ENCODE data around the gene KLHL29.

The KLHL29 gene

DNA sequence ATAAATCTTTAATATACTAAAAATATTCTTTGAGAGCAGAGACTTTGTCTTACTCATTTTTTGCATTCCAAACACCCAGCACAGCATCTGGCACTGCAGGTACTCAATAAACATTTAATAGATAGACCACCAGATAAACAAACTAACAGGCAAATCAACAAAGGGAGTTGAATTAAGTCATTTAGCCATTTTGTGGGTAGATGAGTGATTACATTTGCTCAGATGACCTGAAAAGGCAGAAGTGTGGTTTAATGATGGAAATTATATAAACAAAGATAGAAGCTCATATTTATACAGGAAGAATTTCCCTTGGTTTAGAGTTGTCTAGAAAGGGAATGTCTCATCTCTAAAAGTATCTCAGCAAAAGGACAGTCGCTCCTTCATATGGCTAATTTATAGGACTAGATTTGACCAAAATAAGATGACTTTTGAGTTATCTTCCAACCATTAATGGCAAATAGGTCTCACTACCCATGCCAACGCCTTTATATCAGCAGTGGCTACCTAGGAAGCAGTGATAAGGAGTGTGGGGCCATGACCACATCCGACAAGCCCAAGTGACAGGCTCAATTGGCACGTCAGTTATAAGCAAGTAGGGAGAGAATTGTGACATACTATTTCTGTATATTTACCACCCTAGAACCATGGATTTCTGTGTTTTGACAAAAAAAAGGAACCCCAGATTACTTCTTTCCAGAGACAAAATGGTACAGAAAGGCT lies 368.5 kb downstream of the KLHL29 start:
- DNase-seq, result no peak

DNA sequence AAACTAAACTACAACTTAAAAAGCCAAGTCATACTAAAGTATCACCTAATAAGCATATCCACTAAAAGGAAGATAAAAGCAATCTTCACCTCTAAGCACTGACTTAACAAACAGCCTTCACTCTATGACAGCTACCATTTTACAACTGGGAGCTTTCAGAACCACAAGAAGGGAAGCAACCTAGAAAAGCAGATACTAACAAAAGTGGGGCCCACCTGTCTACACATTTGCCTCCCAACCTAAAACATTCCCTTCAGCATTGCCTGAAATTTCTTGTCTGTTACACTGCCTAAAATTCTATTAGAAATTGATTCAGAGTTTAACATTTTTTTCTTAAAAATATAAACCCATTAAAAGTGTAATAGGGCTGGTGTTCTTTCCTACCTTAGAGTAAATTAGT lies 370.0 kb downstream of the KLHL29 start:
- DNase-seq, result no peak

DNA sequence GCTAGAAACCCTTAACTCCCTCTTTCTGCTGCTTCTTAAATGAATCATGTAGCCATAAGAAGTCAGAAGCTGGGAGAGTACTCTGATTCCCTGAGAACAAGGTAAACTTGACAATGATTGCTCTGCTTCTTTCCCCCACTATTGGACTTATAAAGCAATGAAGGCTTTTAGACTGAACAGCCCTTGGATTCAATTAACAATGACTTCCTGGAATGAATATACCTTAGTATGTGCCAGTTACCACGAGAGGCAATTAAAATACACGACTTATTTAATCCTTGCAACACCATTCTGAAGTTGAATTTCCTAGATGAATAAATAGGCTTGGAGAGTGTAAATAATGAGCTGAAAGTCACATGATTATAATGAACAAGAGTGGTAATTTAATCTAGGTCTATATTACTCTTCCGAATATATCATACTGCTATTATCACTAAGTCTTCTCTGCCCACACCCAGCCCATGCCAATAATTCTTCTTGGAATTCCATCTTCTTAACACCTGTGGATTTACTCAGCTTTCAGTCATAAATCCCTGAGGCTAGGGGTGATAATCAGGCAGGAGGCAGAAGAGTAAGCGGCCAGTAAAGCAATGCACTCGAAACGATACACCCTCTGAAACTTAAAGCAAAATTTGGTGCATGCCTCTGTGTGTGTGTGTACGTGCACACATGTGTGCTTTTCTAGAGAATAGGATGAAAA lies 371.8 kb downstream of the KLHL29 start:
- no peak for DNase-seq

DNA sequence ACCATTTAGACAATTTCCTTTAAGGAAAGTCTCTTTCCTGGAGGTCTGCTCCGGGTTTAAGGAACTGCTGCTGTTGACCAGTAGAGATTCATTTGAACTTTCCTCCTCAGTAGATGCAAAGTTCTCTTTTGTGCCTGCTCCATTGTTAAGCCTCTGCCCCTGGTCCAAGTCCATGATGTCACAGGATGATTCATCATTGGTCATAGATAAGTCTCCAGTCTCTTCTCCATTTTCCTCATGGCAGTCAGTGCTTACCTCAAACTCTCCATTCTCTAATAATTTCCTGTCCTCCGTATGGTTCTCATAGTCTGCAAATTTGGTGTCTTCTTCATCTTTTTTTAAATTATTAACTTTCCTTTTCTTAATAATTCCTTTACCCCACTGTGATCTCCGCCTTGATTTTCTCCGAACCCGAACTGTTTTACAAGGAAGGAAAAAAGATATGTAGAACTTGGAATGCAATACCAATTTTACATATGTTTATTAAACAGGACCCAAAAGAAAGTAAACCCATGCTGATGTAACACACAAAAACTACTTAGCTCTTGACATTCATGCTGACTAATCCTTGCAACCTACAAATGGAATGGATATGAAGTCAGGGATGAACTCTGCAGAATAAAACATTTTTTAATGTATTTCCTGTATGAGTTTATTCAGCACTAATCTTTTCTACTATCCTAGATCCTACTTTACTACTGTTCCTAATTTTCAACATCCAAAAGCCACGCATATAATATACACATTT lies 372.9 kb downstream of the KLHL29 start:
- no peak for DNase-seq

Data from eye (tissue), 1 donor.